CD4-positive, alpha-beta T cell treated with Interleukin-21 for 1 hour (primary cell): Measurements from ENCODE around the gene ZSWIM7.
"Not testable (repeated sequence)": the region's sequence is repeated elsewhere in the genome, so short reads cannot be mapped to it uniquely, and the experiment has no call there.

Experiments
- DNase-seq: peaks from one replicate; pipeline ENCODE4 v3.0.0-alpha.2; 2020

ZSWIM7 gene

GRCh38 chr17:15955793-15956541 lies 43.5 kb downstream of the ZSWIM7 start:
- DNase-seq, result no peak

- DNase-seq, result no peak
These were observed 45.3 kb downstream of the ZSWIM7 start for GRCh38 chr17:15954222-15954621.

GRCh38 chr17:15952916-15953790 lies 46.4 kb downstream of the ZSWIM7 start:
- no peak for DNase-seq

- no peak for DNase-seq
These were observed 47.4 kb downstream of the ZSWIM7 start for GRCh38 chr17:15952048-15952532.

- no peak for DNase-seq
These were observed 48.0 kb downstream of the ZSWIM7 start for GRCh38 chr17:15951368-15952047.

- DNase-seq, result no peak
These were observed 51.3 kb downstream of the ZSWIM7 start for GRCh38 chr17:15947976-15948752.

GRCh38 chr17:15947271-15947670 lies 52.2 kb downstream of the ZSWIM7 start:
- no peak for DNase-seq

- no peak for DNase-seq
These were observed 52.8 kb downstream of the ZSWIM7 start for GRCh38 chr17:15946611-15947120.

GRCh38 chr17:15945527-15946191 lies 53.8 kb downstream of the ZSWIM7 start:
- DNase-seq, result no peak

GRCh38 chr17:15944759-15945526 lies 54.6 kb downstream of the ZSWIM7 start, which contains the start of gene ADORA2B:
ADORA2B (plus strand) TSS chr17:15945130; CDS start chr17:15945249, 119 bp downstream.
- DNase-seq, result peak; percentile 23

GRCh38 chr17:15943971-15944758 lies 55.3 kb downstream of the ZSWIM7 start:
- DNase-seq, result no peak

GRCh38 chr17:15942207-15942833 lies 57.2 kb downstream of the ZSWIM7 start:
- no peak for DNase-seq

- no peak for DNase-seq
These were observed 57.7 kb downstream of the ZSWIM7 start for GRCh38 chr17:15941781-15942180.

- DNase-seq, result not testable (repeated sequence)
These were observed 63.0 kb downstream of the ZSWIM7 start for GRCh38 chr17:15936481-15936880.

- no peak for DNase-seq
These were observed 63.6 kb downstream of the ZSWIM7 start for GRCh38 chr17:15935891-15936290.

- DNase-seq, result no peak
These were observed 64.6 kb downstream of the ZSWIM7 start for GRCh38 chr17:15934866-15935265.

GRCh38 chr17:15931394-15931793 lies 68.1 kb downstream of the ZSWIM7 start:
- DNase-seq, result no peak

- DNase-seq, result no peak
These were observed 69.1 kb downstream of the ZSWIM7 start for GRCh38 chr17:15930426-15930825.

GRCh38 chr17:15929941-15930340 lies 69.6 kb downstream of the ZSWIM7 start:
- no peak for DNase-seq
